Stromal cell of bone marrow (primary cell): Measurements from ENCODE around the gene LRRIQ1.

ENCODE experiments used
- DNase-seq: peaks from one replicate; pipeline ENCODE4 v3.0.0-alpha.2; 2012; ENCODE audit warnings: low read depth

LRRIQ1 gene

GRCh38 chr12:85060916-85061315 lies 24.8 kb downstream of the LRRIQ1 start:
- no peak for DNase-seq

GRCh38 chr12:85065837-85066482 lies 29.8 kb downstream of the LRRIQ1 start:
- no peak for DNase-seq

- DNase-seq, result no peak
Observed at GRCh38 chr12:85072826-85073225, 36.7 kb downstream of the LRRIQ1 start.

DNA sequence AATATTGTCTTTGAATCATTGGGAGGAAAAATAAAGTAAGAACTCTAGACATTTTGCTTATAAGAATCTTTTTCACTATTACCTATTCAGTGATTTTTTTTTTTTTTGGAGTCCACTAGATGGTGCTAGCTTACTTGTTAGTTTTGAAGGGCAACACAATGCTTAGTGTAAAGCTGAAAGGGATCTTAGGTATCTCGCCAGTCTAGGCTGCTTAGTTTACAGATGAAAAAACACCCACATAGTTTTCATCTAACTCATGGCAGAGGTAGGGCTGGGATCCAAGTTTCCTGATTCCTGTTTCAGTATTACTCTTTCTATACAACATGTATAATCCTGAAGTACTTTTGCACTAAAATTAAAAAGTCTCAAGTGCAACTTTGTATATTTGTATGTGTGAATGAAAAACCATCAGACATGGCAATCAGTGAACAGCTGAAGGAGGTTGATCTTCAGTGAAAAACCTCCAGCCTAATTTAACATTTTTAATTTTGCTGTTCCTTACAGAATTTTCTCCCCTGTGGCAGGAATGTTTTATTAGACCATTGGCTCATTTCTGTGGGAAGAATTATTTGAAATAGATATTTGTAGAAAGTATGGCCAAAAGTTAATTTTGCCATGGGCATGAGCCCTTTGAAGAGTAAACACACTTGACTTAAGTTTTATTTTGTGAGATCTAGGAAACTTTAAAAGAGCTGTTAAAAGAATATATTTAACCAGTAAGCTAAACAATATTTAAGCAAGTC lies 40.7 kb downstream of the LRRIQ1 start:
- DNase-seq, result peak; percentile 39

GRCh38 chr12:85085066-85085465 lies 48.9 kb downstream of the LRRIQ1 start:
- no peak for DNase-seq

GRCh38 chr12:85089792-85090191 lies 53.6 kb downstream of the LRRIQ1 start:
- DNase-seq, result no peak

- no peak for DNase-seq
Observed at GRCh38 chr12:85092814-85093370, 56.7 kb downstream of the LRRIQ1 start.

DNA sequence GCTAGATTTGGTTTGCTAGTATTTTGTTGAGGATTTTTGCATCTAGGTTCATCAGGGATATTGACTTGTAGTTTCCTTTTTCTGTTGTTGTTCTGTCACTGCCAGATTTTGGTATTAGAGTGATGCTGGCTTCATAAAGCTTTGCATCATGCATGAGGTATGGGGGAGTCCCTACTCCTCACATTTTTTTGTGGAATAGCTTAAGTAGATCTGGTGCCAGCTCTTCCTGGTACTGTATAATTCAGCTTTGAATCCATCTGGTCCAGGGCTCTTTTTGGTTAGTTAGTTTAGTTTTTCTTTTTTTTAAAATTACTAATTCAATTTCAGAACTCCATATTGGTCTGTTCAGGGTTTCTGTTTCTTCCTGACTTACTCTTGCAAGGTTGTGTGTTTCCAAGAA lies 59.4 kb downstream of the LRRIQ1 start:
- no peak for DNase-seq

DNA sequence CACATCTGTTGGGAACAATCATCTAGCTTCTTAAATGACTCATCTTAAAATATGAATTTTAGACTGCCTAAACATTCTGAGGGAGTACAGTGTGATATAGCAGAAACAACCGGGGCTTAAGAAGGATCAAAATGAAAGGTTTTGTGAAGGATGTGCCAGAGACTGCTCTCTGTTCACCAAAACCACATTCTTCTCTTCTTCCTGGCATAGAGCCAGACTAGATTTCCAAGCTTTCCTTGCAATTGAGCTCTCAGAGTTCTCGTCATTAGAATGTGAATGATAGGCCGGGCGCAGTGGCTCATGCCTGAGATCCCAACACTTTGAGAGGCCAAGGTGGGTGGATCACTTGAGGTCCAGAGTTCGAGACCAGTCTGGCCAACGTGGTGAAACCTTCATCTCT lies 94.5 kb downstream of the LRRIQ1 start:
- DNase-seq, result no peak

DNA sequence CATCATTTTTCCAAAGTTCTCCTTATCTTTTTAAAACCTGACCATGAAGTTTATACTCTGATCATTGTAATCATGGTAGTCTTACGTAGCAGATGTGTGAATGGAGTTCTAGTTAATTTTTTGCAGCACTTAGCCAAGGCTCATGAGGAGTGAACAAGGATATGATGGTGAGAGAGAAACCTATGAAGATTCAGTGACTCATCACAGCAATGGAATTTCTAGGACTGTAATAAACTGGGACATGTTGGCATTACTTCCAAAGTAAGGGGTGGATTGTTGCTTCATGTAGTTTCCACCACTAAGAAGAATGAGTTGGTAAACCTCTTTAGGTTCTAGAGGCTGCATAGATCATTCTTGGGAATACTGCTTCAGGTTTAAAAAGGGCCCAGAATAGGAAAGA lies 102.7 kb downstream of the LRRIQ1 start:
- DNase-seq, result no peak

GRCh38 chr12:85147331-85147730 lies 111.2 kb downstream of the LRRIQ1 start:
- no peak for DNase-seq

GRCh38 chr12:85152311-85152729 lies 116.2 kb downstream of the LRRIQ1 start:
- DNase-seq, result no peak

DNA sequence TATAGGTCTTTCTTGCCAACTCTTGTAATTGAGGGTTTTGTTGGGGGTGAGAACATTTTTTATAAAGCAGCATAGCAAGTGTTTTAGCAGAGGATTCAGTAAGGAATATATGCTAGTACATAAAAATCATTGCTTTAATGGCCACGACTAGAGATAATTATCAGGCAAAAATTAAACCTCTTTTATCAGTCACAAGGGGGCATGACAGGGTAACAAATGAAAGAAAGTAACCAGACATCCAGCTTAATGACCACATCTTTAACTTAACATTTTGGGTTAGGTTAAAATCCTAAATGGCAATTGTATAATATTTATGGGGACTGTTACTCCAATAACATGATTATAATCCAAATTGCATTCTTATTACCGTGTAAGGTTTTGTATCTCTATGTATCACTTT lies 119.6 kb downstream of the LRRIQ1 start:
- peak; percentile 12 for DNase-seq

DNA sequence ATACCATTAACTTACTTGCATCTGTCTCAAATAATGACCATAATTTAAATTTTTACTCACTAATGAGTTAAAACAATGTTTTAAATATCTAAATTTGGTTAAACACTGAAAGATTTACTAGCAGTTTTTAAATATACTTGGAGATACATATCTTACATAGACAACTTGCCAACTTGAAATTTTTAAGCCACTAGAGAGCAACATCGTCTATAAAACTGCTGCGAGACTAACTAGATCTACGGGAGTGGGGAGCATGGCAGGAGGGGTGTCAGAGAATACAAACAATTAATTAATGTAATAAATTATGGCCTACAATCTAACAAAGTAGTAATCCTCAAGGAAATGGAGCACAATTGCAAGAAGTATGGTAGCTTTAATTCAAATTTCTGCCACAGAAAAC lies 120.4 kb downstream of the LRRIQ1 start:
- no peak for DNase-seq

DNA sequence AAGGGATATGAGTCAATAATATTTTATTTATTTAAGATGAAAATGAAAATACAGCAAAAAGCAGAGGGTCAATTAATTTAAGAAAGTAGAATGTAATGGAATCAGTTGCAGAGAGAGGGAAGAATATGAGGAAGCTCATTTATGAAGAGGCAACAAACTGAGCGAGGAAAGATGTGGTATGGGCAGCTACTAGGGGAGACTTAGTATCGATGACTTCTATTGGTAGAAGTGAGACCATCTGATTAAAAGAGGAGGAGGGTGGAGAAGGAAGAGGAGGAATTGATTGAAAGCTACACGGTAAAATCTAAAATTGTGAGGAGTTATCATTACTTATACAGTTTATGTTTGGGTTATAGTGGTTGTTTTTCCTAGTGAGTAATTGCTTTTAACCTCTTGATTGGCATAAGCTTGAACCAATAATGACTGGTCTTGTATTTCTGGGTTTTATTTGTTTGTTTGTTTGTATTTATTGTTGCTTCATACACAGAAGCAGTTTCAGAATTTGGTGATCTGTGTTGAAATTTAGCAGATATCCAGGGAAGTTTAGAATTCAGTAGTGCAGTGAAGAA lies 121.0 kb downstream of the LRRIQ1 start:
- DNase-seq, result no peak

- DNase-seq, result no peak
Observed at GRCh38 chr12:85163752-85164321, 127.7 kb downstream of the LRRIQ1 start.

GRCh38 chr12:85179680-85180270 lies 143.6 kb downstream of the LRRIQ1 start:
- DNase-seq, result peak; percentile 18

DNA sequence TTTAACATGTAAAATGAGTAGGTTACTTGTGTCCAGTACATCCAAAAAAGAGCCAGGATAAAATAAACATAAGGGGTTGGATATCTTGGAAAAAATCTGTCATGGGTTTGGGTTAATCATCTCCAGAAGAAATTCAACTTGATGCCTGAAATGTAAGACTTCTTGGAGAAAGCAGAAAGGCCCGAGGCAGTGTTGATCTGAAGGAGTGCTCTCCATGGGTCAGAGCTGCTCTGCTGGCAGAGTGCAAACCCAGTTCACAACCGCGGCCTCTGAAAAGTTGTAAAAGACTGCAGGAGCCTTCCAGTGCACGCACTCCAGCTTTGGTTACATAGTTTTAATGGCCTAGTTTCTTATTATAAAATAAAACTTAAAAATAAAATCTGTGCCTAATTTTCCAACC lies 146.5 kb downstream of the LRRIQ1 start:
- DNase-seq, result no peak

- no peak for DNase-seq
Observed at GRCh38 chr12:85183855-85184254, 147.7 kb downstream of the LRRIQ1 start.

DNA sequence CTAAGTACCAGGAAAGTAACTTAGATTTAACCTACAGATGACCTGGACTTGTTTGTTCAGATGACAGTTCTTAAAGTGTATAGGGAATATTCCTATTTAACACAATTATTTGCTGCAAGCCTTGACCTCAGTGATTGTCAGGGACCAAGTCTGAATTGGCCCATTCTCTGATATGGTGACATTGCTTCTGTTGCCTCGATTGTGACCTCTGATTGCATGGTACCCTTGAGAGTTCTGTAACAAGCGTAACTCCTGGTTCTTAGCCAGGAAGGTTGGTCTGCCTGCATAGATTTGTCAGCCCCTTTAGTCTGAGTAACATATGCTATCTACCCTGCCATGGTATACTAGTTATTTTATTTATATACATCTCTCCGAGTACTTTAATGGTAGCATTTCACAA lies 150.1 kb downstream of the LRRIQ1 start:
- DNase-seq, result no peak

DNA sequence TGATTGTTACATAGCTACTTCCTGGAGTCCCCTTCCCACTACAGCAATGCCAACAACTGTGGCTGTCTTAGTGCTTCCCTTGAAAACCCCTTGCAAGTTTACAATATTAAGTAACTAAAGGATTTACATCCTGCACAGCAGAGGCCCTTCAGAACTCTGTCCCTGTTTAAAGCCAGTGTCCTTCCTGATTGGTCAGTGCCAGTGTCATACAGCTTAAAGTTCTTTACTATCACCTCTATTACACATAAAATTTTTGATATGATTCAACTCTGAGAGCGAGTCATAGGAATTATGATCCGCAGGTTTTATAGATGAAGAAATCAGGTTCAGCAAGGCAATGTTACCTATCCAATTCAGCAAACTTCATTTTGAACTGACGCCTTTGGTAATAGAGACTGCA lies 152.5 kb downstream of the LRRIQ1 start:
- DNase-seq, result no peak

GRCh38 chr12:85190728-85191127 lies 154.6 kb downstream of the LRRIQ1 start:
- no peak for DNase-seq
